GM19328 (cell line): ENCODE measurements around the gene MISP.
"Not testable (repeated sequence)": the region's sequence is repeated elsewhere in the genome, so short reads cannot be mapped to it uniquely, and the experiment has no call there.

Experiments used
- ATAC-seq: cut with Tn5 transposase; IDR thresholded peaks from one replicate; pipeline ENCODE4 v1.9.1; 2021; ENCODE audit warnings: mild to moderate bottlenecking, moderate library complexity; ENCODE audit not compliant: unreplicated experiment

MISP gene

DNA sequence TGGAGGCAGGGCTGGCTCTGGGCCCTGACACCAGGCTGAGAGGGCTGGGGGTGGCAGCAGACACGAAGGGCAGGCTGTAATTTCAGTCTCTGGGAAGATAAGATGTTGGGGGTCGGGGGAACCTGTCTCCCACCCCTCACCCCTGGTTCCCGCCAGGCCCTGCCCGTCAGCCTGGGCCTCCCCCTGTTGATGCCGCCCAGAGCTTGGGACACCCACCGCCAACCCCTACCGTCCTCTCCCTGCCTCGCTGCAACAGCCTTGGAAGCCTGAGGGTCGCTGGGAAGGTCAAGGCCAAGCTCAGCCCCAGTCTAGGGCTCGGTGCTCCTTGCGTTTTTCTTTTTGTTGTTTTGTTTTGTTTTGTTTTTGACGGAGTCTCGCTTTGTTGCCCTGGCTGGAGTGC lies 27.7 kb upstream of the MISP start:
- no peak for ATAC-seq

DNA sequence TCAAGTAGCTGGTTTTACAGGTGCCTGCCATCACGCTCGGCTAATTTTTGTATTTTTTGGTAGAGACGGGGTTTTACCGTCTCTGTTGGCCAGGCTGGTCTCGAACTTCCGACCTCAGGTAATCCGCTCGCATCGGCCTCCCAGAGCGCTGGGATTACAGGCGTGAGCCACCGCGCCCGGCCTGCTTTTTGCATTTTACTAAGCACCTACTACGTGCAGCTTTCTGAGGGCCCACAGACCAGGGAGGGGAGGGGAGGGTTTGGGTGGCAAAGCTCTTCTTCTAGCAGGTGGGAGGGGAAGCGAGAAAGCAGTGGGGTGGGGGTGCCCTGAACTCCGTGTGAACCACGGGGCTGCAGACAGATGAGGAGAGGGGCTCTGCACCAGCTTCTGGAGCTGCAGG lies 27.2 kb upstream of the MISP start:
- ATAC-seq = no peak

- no peak for ATAC-seq
These were observed 25.3 kb upstream of the MISP start for GRCh38 chr19:725461-726089.

DNA sequence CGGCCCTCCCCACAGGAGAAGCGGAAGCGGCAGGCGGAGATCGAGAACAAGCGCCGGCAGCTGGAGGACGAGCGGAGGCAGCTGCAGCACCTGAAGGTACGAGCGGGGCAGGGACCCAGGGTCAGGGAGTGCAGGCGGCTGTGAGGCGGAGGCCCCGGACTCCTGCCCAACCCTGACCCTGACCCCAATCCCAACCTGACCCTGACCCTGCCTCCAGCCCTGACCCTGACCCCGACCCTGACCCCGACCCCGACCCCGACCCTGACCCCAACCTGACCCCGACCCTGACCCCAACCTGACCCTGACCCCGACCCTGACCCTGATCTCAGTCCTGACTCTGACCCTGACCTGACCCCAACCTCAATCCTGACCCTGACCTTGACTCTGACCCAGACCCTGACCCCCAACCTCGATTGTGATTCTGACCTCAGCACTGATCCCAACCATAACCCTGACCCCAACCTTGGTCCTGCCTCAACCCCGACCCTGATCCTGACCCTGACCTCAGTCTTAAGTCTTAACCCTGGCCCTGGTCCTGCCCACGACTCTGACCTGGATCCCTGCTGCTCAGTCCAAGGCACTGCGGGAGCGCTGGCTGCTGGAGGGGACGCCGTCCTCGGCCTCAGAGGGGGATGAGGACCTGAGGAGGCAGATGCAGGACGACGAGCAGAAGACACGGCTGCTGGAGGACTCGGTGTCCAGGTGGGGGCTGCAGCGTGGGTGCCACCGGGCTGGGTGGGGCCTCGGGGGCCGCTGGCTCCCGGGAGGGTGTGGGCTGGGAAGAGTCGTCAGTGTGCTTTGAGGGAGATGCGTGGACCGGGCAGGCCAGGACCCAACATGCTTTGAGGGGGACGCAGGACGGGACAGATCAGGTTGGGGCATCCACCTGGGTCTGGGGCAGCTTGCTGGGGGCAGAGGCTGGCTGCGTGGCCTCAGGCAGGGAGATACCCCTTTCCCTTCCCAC lies 23.6 kb upstream of the MISP start:
- ATAC-seq = no peak

GRCh38 chr19:728011-728410 lies 22.9 kb upstream of the MISP start:
- ATAC-seq = no peak

GRCh38 chr19:729564-729963 lies 21.3 kb upstream of the MISP start:
- not testable (repeated sequence) for ATAC-seq

DNA sequence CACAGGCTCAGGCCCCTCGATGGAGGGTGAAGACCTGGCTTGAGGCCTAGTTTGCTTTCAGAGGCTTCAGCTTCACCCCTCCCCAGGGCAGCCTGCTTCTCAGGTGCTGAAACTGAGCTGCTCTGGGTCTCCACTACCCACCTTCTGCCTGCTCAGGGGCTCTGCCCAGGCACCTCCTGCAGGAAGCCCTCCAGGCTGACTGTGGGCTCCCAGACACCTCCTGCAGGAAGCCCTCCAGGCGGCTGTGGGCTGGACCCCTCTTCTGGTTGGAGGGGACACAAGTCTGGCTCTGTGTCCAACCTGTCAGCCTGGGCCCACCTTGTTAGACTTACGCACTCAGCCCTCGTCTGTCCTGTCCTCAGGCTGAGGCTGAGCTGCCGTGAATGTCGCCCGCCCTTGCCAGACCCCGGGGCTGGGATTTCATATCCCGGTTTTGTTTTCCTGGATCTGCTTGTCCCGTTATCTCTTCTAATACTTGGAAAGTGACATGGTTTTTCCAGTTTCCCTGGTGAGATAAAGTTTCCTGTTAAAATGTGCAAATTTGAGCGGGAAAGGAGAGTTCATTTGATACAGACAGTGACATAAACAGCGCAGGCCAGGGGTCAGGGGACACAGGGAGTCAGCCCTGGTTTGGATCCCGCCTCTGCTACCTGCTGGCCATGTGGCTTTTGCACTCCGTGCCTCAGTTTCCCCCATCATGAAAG lies 20.8 kb upstream of the MISP start:
- no peak for ATAC-seq

DNA sequence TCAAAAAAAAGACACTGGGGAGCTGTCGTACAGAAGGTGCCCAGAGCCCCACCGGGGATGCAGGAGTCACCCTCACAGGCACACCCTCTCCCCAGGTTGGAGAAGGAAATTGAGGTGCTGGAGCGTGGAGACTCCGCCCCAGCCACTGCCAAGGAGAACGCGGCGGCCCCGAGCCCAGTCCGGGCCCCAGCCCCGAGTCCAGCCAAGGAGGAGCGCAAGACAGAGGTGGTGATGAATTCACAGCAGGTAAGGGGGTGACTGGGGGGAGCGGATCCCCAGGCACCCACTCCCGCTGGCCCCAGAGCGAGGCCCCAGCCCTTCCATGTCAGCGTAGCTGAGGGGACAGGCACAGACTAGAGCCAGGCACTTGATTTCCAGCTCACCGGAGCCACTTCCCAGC lies 19.9 kb upstream of the MISP start:
- ATAC-seq = no peak

DNA sequence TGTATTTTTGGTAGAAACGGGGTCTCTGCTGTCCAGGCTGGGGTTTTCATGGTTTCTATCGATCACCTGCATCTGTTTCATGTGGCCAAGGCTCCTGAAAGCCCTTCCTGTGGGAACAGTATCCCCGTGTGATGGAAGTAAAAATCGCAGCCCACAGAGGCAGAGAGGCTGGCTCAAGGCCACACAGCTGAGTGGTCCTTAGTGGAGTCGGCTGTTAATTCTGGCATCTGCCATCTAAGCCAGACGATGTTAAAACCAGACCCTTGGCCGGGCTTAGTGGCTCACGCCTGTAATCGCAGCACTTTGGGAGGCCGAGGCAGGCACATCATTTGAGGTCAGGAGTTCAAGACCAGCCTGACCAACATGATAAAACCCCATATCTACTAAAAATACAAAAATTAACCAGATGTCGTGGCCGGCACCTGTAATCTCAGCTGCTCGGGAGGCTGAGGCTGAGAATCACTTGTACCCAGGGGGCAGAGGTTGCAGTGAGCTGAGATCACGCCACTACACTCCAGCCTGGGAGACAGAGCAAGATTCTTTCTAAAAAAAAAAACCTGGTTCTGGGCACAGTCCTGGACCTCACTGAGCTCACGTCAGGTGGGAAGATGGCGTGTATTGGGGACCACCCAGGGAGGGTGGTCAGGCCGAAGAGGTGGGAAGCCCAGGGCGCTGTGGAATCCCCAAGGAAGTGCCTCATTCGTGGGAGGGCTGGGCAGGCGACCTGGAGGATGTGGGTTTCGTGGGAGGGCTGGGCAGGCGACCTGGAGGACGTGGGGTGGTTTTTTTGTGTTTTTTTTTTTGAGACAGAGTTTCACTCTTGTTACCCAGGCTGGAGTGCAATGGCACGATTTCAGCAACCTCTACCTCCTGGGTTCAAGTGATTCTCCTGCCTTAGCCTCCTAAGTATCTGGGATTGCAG lies 18.5 kb upstream of the MISP start:
- ATAC-seq = no peak

DNA sequence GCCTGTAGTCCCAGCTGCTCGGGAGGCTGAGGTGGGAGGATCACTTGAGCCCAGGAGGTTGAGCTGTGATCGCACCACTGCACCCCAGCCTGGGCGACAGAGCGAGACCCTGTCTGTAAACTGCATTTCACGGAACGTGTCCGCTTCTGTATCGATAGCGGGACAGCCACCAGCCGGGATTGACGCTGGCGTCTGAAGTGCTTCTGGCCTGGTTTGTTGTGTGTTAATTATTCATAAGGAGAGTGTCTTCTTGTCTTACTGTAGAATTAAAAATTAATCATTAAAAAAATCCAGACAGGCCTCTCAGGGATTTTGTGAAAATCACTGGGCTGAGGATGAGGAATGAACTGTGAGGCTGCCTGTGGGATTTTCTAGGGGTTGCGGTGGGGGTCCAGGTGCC lies 16.2 kb upstream of the MISP start:
- no peak for ATAC-seq

GRCh38 chr19:736125-736524 lies 14.8 kb upstream of the MISP start:
- no peak for ATAC-seq

- ATAC-seq = no peak
These were observed 13.3 kb upstream of the MISP start for GRCh38 chr19:737591-738093.

DNA sequence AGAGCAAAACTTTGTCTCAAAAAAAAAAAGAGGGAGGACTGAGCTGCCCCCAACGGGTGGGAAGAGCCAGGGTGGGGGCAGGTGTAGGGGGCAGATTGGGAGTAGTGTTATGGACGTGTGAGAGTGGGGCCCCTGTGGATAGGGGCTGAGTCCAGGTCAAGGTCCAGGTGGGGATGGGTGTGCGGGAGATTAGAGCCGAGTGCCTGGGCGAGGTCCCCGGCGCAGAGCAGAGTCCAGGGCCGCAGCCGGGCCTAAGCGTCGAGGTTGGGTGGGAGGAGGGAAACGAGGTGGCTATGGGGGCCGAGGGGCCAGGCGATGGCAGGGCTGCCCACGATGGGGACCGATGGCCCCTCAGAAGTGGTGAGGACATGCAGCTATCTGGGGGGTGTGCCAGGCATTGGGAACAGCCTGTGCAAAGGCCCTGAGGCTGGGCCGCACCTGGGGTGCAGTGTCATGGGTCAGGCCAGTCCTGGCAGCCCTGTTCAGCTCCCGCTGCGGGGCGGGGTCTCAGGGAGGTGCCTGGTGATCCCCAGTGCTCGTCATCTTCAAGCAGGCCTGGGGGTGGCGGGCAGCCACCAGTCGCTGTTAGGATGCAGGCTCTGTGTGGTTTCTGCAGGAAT lies 12.3 kb upstream of the MISP start:
- no peak for ATAC-seq

DNA sequence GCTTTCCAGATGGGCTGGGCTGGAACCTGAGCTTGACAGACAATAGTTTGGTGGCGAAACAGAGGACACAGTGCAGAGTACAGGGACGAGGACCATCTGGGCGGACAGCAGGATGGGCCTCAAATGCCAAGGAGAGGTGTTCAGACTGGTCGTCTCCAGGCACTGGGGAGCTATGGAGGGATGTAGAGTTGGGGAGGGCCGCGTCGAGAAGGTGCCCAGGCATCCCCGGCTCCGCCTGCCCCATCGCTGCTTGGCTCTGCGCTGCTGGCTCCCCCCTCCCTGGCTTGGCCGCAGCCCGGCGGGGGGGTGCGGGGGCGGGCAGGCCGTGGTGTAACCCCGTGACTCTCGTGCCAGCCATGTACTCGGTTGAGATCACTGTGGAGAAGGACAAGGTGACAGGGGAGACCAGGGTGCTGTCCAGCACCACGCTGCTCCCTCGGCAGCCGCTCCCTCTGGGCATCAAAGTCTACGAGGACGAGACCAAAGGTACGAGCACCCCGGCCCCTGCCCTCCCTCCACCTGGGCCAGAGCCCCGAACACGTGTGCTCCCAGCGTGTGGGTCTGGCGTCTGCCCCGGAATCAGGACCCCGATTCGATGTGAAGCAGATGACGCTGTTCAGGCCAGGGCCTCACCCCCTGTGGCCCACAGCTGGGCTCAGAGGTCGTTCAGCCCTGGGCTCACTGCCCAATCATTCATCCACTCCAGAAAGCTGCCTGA lies 10.8 kb upstream of the MISP start:
- ATAC-seq = no peak

DNA sequence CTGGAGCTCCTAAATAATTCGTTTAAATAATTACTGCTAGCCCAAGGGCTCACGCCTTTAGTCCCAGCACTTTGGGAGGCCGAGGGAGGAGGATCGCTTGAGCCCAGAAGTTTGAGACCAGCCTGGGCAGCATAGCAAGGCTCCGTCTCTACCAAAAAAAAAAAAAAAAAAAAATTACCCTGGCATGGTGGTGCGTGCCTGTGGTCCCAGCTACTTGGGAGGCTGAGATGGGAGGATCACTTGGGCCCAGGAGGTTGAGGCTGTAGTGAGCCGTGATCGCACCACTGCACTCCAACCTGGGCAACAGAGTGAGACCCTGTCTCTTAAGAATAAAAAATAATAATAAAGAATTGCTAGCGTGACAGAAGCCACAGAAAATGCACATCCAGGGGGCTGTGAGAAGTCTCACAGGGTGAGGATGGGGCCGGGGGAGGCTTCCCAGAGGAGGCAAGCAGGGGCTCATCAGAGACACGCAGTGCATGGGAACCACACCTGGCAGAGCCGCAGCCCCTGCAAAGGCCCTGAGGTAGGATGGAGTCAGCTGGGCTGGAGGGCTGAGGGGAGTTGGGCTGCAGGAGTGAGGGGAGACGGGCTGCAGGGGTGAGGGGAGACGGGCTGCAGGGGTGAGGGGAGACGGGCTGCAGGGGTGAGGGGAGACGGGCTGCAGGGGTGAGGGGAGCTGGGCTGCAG lies 10.0 kb upstream of the MISP start:
- not testable (repeated sequence) for ATAC-seq

DNA sequence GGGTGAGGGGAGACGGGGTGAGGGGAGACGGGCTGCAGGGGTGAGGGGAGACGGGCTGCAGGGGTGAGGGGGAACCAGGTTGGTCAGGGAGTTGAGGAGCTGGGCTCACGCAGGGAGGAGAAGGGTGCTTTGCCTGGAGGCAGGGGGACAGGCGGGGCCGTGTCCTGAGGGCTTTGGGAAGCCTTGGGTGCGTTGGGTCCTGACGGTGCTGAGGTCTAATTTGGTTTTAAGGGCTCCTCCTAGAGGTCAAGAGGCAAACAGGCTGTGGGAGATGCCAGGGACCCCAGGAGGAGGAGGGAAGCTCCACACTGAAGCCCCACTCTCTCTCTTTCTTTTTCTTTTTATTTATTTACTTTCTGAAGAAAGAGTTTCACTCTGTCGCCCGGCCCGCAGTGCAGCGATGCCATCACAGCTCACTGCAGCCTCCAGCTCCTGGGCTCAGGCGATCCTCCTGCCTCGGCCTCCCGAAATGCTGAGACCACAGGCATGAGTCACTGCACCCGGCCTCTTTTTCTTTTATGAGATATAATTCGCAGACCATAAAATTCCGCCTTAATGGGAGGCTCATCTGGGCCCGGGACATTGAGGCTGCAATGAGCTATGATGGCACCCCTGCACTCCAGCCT lies 9.3 kb upstream of the MISP start:
- no peak for ATAC-seq

GRCh38 chr19:742540-743075 lies 8.3 kb upstream of the MISP start:
- ATAC-seq = no peak

DNA sequence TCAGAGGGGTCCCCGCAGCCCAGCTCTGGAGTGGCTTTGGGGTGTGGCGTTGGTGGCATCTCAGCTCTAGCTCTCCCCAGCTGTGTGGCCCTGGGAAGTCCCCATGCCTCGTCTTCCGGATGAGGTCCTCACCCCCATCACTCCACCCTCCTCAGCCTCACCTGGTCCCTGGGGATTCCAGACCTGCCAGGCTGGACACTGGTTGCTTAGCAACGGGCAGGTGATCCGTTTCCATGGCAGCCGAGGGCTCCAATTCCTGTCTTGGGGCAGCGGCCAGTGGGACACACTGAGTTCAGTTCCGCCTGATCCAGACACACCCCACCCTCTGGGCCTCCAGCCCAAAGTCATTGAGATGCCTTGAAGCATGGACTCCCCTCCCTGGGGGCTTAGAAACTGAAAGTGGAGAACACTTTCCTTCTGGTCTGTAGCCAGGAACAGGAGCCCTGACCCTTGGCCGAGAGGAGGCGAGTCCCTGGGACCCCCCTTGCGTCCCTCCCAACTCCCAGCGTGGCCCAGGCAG lies 7.7 kb upstream of the MISP start:
- no peak for ATAC-seq
